NCI-H1092 (cell line): ENCODE measurements around the gene AGAP1.

ENCODE experiments used
- DNase-seq: peaks from one replicate; lab custom pipeline; 2025; lab: John Stamatoyannopoulos, UW

The AGAP1 gene

DNA sequence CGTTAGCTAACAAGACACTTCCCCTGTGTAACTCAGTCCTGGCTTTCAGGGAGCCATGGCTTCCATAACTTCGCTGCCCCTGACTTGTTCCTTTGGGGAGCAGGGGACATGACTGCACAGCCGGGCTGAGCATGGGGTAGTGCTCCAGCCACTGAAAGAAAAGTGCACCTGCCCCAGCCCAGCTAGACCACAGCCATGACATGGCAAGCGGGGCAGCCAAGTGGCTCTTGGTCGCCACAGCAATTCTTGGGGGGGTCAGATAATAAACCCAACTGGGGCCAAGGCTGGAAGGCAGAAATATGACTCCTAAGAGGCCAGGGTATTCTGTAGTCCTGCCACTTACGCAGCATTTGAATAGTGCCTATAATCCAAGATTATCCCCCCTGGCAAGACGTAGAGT lies 385.3 kb downstream of the AGAP1 start:
- no peak for DNase-seq

- no peak for DNase-seq
Measured at GRCh38 chr2:235883675-235884074, 389.8 kb downstream of the AGAP1 start.

GRCh38 chr2:235889302-235889630 lies 395.4 kb downstream of the AGAP1 start:
- no peak for DNase-seq

- DNase-seq: no peak
Measured at GRCh38 chr2:235893129-235893698, 399.4 kb downstream of the AGAP1 start.

GRCh38 chr2:235894839-235895238 lies 401.0 kb downstream of the AGAP1 start:
- DNase-seq: no peak

DNA sequence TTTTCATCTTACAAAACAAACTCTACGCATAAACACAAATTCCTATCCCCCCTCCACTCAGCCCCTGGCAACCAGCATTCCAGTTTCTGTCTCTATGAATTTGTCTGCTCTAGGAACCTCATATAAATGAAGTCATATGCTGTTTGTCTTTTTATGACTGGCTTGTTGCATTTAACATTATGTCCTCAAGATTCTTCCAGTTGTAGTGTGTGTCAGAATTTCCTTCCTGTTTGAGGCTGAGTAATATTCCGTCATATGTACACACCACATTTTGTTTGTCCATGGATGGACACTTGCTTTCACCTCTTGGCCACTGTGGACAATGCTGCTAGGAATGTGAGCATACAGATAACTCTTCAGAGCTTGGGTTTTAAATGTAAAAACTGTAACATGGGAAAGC lies 402.2 kb downstream of the AGAP1 start:
- no peak for DNase-seq

DNA sequence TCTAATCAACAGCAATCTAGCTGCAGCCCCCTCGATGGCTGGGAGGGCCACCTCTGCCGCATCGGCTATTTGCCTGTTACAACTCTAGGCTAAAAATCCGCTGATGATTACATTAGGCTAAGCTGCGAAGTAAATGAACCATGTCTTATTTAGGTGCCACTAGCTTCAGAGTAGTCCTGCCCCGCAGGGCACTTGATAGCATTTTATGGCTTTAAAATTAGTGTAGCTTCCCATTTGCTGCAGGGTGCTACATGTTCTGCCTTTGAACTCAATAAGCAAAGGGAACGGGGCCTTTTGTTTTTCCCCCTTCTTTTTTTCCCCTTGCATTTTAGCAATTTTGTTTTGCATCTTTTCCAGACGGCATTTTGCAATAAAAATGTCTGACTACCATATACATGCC lies 404.1 kb downstream of the AGAP1 start:
- no peak for DNase-seq

GRCh38 chr2:235898766-235899165 lies 404.9 kb downstream of the AGAP1 start:
- no peak for DNase-seq

- DNase-seq: no peak
Measured at GRCh38 chr2:235900631-235901030, 406.8 kb downstream of the AGAP1 start.

GRCh38 chr2:235901243-235901642 lies 407.4 kb downstream of the AGAP1 start:
- no peak for DNase-seq

DNA sequence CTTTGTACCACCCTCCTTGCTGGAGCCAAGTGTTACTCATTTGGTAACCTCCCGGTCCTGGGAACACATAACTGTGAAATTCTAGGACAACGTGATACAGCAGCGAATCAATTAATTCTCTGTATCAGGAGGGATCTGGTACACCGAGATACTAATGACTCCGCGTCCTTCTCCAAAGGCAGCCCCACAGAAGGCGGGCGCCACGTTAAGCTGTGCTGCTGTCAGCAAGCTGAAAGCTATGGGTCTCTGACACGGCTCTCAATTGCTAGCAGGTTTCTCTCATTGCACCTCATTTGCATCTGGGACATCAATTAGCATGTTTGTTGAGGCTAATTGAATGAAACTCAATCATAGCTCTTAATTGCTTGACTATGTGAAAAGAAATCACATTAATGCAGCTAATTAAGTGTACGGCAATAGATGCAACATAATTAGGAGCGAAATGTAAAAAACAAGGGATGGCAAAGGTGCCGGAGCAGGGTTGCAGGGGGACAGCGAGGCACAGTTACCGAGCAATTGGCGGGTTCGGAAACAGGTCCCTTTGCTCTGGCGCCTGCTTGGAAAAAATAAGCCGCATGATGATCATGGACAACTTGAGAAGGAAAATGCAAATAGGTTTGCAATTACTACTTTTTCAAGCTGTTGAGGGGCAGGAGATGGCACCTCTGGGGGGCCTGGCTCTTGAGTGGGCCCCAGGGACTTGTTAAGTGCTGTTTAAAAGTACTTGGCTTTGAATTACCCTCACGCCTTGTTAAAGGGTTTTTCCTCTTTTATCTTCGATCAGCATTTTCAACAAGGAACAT lies 410.1 kb downstream of the AGAP1 start:
- DNase-seq: no peak

GRCh38 chr2:235904585-235904931 lies 410.7 kb downstream of the AGAP1 start:
- no peak for DNase-seq

DNA sequence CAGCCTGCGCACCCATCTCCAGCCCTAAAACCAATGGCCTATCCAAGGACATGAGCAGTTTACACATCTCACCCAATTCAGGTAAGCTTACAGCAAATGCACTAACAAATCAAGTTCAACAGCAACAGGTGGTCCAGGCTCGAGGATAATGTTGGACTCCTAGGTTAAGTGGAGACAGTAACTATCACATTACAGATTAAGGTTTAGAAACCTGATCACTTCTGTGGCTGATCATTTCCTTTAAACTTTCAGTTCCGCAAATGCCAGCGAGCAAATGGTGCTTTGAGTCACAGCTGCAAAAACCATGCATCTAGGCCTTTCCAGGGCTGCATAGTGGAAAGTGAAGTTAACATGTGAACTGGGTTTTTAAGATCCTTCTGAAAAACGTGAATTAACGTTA lies 415.0 kb downstream of the AGAP1 start:
- no peak for DNase-seq

DNA sequence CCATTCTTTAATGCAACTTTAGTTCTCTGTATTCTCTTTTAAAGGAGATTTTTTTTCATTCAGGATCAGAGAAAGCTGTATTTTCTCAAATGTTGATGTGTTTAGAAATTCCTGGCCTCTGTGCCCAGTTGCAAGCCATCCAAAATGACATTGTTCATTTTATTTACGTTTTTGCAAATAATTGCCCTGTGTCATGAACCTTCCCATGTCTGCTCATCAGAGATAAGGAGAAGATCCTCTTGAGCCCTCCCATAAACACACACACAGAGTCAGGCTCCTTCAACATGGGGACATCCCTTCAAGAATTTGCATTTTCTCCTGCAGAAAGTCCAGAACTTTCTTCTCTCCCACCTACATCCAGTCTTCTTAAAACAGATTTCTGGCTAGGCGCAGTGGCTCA lies 415.5 kb downstream of the AGAP1 start:
- no peak for DNase-seq

DNA sequence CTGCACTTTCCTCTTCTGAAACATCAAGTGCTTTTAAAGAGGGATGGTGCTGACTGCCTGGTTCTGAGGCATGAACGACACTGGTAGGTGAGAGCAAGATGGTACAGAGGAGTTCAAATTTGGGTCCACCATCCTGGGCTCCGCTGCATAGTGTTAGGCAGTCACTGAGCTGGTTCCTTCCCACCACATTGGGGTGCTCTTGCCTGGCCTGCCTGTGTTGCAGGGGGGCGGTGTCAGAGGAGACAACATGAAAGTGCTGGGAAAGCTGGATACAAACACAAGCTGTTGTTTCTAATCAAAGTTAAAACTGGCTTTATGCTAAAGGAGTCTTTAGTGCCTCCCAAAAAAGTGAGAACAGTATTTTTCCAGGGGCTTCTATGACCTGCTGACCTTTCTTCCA lies 416.2 kb downstream of the AGAP1 start:
- no peak for DNase-seq

DNA sequence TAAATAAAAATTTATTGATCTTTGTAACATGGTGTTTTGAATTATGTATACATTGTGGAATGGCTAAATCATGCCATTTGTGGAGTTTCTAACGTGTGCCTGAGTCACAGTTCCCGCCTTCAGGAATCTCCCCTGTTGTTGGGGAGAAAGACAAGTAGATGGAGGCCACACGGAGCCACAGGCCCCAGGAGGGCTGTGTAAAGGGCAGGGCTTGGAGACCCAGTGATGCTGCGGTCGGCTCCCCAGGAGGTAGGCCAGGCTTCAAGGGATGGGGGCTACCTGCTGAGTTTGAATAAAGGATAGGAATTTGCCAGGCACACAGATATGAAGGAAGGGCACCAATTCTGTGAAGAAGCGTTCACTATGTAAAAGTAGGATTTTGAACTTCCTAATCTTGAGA lies 417.3 kb downstream of the AGAP1 start:
- no peak for DNase-seq

- no peak for DNase-seq
Measured at GRCh38 chr2:235911633-235912233, 417.9 kb downstream of the AGAP1 start.

GRCh38 chr2:235914756-235915155 lies 420.9 kb downstream of the AGAP1 start:
- DNase-seq: no peak

GRCh38 chr2:235917506-235917905 lies 423.7 kb downstream of the AGAP1 start:
- no peak for DNase-seq

DNA sequence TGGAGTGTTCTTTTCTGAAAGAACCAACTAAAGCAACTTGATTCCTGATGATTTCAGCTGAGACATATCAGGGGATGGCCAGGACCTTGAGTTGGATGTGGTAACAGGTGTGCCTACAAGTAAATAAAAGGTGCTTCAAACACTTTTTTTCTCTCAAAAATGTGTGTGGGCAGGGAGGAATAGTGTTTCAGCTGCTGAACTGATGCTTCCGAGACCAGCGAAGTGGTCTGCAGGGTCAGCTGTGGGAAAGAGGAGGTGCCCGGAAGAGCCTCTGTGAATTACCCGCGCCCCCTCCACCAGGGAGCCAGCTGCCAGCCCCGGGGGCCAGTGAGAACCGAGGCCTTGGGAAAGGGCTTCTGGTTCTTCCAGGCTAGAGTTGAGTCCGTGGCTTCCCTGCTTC lies 425.0 kb downstream of the AGAP1 start:
- no peak for DNase-seq

- DNase-seq: no peak
Measured at GRCh38 chr2:235920216-235920865, 426.5 kb downstream of the AGAP1 start.

DNA sequence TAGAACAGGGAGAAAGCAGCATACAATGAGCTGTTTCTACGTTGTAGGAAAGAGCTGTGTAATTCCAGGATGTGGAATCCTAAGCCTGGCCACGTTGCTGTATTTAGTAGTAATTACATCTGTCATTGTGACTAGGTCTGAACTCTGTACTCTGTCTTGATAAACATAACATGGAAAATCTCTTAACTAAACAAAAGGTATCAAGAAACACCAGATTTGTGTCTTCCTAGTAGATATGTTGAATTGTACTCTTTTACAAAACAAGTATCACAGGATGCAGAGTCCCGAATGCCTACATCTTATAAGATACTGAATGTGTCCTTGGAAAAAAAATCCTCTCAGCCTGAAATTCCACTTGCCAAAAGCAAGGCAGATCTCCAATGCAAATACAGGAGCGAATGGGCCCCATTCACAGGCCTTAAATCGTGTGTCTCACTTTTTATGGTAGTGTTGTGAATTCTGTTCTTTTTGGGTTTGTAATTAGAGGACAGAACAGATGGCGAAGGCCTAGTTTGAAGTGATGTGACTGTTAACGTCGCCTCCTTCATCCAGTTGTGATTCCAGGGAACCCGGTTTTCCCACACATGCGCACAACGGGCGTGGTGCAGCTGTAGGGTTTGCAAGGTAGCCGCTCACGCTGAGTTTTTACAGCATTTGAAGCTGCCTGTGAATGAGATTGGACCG lies 427.8 kb downstream of the AGAP1 start:
- no peak for DNase-seq

- no peak for DNase-seq
Measured at GRCh38 chr2:235922839-235923238, 429.0 kb downstream of the AGAP1 start.
